Measurements from ENCODE around the gene ALLC.

ALLC gene

GRCh38 chr2:3679180-3679579 lies 21.2 kb downstream of the ALLC start:
- no peaks in the 10 kb centered on the region for H3K36me3 ChIP-seq (ENCODE audit: control insufficient read depth, insufficient read depth, low read length)
- no peaks in the 10 kb centered on the region; the same call in none of the 2 replicates for H3K27me3 ChIP-seq (replicated peaks; ENCODE audit: control insufficient read depth, insufficient read depth, low read length)
- H3K4me3 ChIP-seq (replicated peaks; ENCODE audit: low read depth, low read length): no peak overlapping the region
- no peak for DNase-seq (ENCODE audit: extremely low read depth, insufficient read length)
- no peak for TF ChIP-seq CTCF (IDR thresholded peaks at IDR 0.05; ENCODE audit: insufficient read depth, low read length, poor library complexity, severe bottlenecking)

- DNase-seq (ENCODE audit: extremely low read depth, insufficient read length): no peak
- Histone ChIP-seq H3K4me3 (replicated peaks; ENCODE audit: low read depth, low read length) (no peak overlapping the region), H3K27me3 (replicated peaks; ENCODE audit: control insufficient read depth, insufficient read depth, low read length) (no peaks in the 10 kb centered on the region; the same call in none of the 2 replicates), H3K36me3 (ENCODE audit: control insufficient read depth, insufficient read depth, low read length) (no peaks in the 10 kb centered on the region)
- TF ChIP-seq CTCF (IDR thresholded peaks at IDR 0.05; ENCODE audit: insufficient read depth, low read length, poor library complexity, severe bottlenecking): no peak
Measured at GRCh38 chr2:3679616-3680393, 21.8 kb downstream of the ALLC start.

- H3K4me3 ChIP-seq (replicated peaks; ENCODE audit: low read depth, low read length): no peak overlapping the region
- no peaks in the 10 kb centered on the region for H3K36me3 ChIP-seq (ENCODE audit: control insufficient read depth, insufficient read depth, low read length)
- TF ChIP-seq CTCF (IDR thresholded peaks at IDR 0.05; ENCODE audit: insufficient read depth, low read length, poor library complexity, severe bottlenecking): no peak
- DNase-seq (ENCODE audit: extremely low read depth, insufficient read length): no peak
- H3K27me3 ChIP-seq (replicated peaks; ENCODE audit: control insufficient read depth, insufficient read depth, low read length): no peaks in the 10 kb centered on the region; the same call in none of the 2 replicates
Measured at GRCh38 chr2:3680548-3681345, 22.7 kb downstream of the ALLC start.

GRCh38 chr2:3681625-3682024 lies 23.6 kb downstream of the ALLC start:
- no peak for TF ChIP-seq CTCF (IDR thresholded peaks at IDR 0.05; ENCODE audit: insufficient read depth, low read length, poor library complexity, severe bottlenecking)
- no peaks in the 10 kb centered on the region for H3K36me3 ChIP-seq (ENCODE audit: control insufficient read depth, insufficient read depth, low read length)
- no peak for DNase-seq (ENCODE audit: extremely low read depth, insufficient read length)
- H3K27me3 ChIP-seq (replicated peaks; ENCODE audit: control insufficient read depth, insufficient read depth, low read length): no peaks in the 10 kb centered on the region; the same call in none of the 2 replicates
- H3K4me3 ChIP-seq (replicated peaks; ENCODE audit: low read depth, low read length): no peak overlapping the region

GRCh38 chr2:3682811-3683210 lies 24.8 kb downstream of the ALLC start:
- no peak for TF ChIP-seq CTCF (IDR thresholded peaks at IDR 0.05; ENCODE audit: insufficient read depth, low read length, poor library complexity, severe bottlenecking)
- Histone ChIP-seq H3K36me3 (ENCODE audit: control insufficient read depth, insufficient read depth, low read length) (no peaks in the 10 kb centered on the region), H3K27me3 (replicated peaks; ENCODE audit: control insufficient read depth, insufficient read depth, low read length) (no peaks in the 10 kb centered on the region; the same call in none of the 2 replicates), H3K4me3 (replicated peaks; ENCODE audit: low read depth, low read length) (no peak overlapping the region)
- no peak for DNase-seq (ENCODE audit: extremely low read depth, insufficient read length)
